GM10847 (cell line): Measurements from ENCODE around the gene THAP10.

Experiments used
- POLR2A ChIP-seq: IDR thresholded peaks from 2 replicates; pipeline ENCODE4 v1.6.1; 2011; ENCODE audit not compliant: insufficient read length; ENCODE audit errors: extremely low read depth

The THAP10 gene

GRCh38 chr15:70859322-70859908 is 32.8 kb downstream of the THAP10 start:
- no peak for TF ChIP-seq POLR2A

- no peak for TF ChIP-seq POLR2A
Measured at GRCh38 chr15:70857562-70858285, 34.5 kb downstream of the THAP10 start.

GRCh38 chr15:70856884-70857561 is 35.2 kb downstream of the THAP10 start:
- TF ChIP-seq POLR2A: no peak

GRCh38 chr15:70856177-70856883 is 35.9 kb downstream of the THAP10 start:
- TF ChIP-seq POLR2A: no peak

- no peak for TF ChIP-seq POLR2A
Measured at GRCh38 chr15:70855764-70856163, 36.5 kb downstream of the THAP10 start.

GRCh38 chr15:70854666-70854976 is 37.6 kb downstream of the THAP10 start:
- no peak for TF ChIP-seq POLR2A

GRCh38 chr15:70853973-70854665 is 38.1 kb downstream of the THAP10 start, which contains the start of gene LARP6:
Gene LARP6, minus strand, starts transcription at chr15:70854157. Its CDS starts 69 bp downstream, at chr15:70854088.
- no peak for TF ChIP-seq POLR2A

- TF ChIP-seq POLR2A: no peak
Measured at GRCh38 chr15:70853318-70853972, 38.8 kb downstream of the THAP10 start.

- TF ChIP-seq POLR2A: no peak
Measured at GRCh38 chr15:70852501-70853317, 39.5 kb downstream of the THAP10 start.

GRCh38 chr15:70851889-70852288 is 40.3 kb downstream of the THAP10 start:
- TF ChIP-seq POLR2A: no peak

- TF ChIP-seq POLR2A: no peak
Measured at GRCh38 chr15:70845602-70846360, 46.5 kb downstream of the THAP10 start.

GRCh38 chr15:70837476-70837875 is 54.8 kb downstream of the THAP10 start:
- TF ChIP-seq POLR2A: no peak

GRCh38 chr15:70835841-70836240 is 56.4 kb downstream of the THAP10 start:
- no peak for TF ChIP-seq POLR2A
